ENCODE data around the gene SLC25A22. TPM values are rescaled to one million over a fixed set of nuclear protein-coding genes. Genes with fewer than 3 reads are reported as not detected.

The SLC25A22 gene
- total and polyA plus RNA-seq, 9 of the 15 experiments (the other 6 are each of a cell fraction or from before 2014, with no cell fraction given) = 0.41 to 55.4 (median 11.4) TPM

GRCh38 chr11:842370-843002 lies 44.4 kb upstream of the SLC25A22 start, which contains the start of the genes POLR2L and TSPAN4 (continued):
- TF ChIP-seq ZNF609 (CRISPR knock-in tag; IDR thresholded peaks at IDR 0.05; ENCODE audit: borderline replicate concordance) (peak; percentile 77; the same call in 1 of the 2 replicates), TRIM24 (IDR thresholded peaks at IDR 0.05) (peak in 1 of 2 experiments; percentile 73; a peak in 2 of 4 replicates), KLF10 (CRISPR knock-in tag; IDR thresholded peaks at IDR 0.05) (no peak), SREBF1 (IDR thresholded peaks at IDR 0.05; ENCODE audit: borderline replicate concordance, low read depth, low read length) (0 out of 2 replicates have a peak, but pooled peaks have one; percentile 58), HNRNPUL1 (IDR thresholded peaks at IDR 0.05; ENCODE audit: low read length) (no peak), ZNF277 (CRISPR knock-in tag; IDR thresholded peaks at IDR 0.05; ENCODE audit: borderline replicate concordance) (no peak), KDM2B (CRISPR knock-in tag; IDR thresholded peaks at IDR 0.05) (no peak), TRIM25 (IDR thresholded peaks at IDR 0.05; ENCODE audit: borderline replicate concordance) (no peak), ZNF449 (CRISPR knock-in tag; IDR thresholded peaks at IDR 0.05) (no peak), BACH1 (tag; IDR thresholded peaks at IDR 0.05) (no peak), ELF1 (tag; IDR thresholded peaks at IDR 0.05) (no peak), ZBTB17 (CRISPR knock-in tag; IDR thresholded peaks at IDR 0.05) (peak; percentile 40; the same call in 1 of the 2 replicates), AFF1 (IDR thresholded peaks at IDR 0.05; ENCODE audit: low read depth in 1 of 2, partially characterized antibody in 2 of 2) (no peak)

All from K562 (cell line).